Activated T-cell treated with anti-CD3 and anti-CD28 coated beads for 48 hours (primary cell): ENCODE measurements around the gene TRMT2A.

Experiments used
- DNase-seq: peaks from one replicate; pipeline ENCODE4 v3.0.0-alpha.2; 2020; ENCODE audit warnings: low read depth

Gene TRMT2A

DNA sequence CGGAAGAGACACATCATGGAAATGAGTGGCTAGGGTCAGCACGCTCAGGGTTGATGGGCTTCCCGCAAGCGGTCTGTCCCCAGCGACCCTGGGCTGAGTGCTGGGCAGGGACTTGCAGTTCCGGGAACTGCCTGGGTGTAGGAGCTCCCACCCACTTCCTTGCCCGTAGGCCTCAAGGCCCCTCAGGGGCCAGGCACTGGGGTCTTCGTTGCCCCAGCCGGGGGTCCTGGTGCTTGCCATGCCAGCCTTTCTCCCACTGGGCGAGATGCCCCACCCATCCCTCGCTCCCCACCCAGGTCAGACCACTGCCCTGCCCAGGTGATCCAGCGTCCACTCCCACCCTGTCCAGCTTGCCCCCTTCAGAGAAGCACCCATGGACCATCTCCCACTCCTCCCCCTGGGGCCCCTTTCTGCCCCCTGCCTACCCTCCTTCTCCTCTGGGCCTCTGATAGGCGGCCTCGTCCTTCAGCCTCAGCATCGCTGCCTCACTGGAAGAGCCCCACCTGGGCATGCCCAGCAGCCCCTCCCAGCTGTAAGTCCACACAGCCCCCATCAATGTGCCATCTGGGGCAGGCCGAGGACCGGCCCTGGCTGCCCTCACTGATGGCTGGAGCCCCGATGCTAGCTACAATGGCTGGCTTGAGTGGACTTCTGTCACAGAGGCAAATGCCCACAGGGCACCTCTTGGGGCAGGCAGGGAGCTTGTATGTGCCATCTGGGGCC is 54.8 kb downstream of the TRMT2A start:
- no peak for DNase-seq
